ENCODE results near the gene NOX4.
"Not testable (repeated sequence)": the region's sequence is repeated elsewhere in the genome, so short reads cannot be mapped to it uniquely, and the experiment has no call there.

DNA sequence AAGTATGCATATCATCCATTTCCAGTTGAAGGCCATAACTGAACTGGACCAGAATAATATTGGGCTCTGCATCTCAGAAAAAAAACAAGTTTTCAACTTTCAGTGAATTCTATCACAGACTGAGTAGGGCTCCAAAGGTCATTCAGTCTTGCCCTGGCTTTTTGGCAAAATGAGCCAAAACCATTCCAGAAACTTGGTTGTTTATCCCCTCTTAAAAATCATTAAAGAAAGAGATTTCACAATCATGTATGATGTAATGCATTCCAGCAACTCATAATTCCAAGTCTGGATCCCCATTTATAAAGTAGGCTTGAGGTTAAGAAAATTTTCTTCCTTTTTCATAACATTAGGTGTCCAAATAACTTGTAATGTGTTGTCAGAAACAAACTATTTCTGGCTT lies 150.7 kb downstream of the NOX4 start:
- TF ChIP-seq, protein P1, sequence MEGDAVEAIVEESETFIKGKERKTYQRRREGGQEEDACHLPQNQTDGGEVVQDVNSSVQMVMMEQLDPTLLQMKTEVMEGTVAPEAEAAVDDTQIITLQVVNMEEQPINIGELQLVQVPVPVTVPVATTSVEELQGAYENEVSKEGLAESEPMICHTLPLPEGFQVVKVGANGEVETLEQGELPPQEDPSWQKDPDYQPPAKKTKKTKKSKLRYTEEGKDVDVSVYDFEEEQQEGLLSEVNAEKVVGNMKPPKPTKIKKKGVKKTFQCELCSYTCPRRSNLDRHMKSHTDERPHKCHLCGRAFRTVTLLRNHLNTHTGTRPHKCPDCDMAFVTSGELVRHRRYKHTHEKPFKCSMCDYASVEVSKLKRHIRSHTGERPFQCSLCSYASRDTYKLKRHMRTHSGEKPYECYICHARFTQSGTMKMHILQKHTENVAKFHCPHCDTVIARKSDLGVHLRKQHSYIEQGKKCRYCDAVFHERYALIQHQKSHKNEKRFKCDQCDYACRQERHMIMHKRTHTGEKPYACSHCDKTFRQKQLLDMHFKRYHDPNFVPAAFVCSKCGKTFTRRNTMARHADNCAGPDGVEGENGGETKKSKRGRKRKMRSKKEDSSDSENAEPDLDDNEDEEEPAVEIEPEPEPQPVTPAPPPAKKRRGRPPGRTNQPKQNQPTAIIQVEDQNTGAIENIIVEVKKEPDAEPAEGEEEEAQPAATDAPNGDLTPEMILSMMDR (IDR thresholded peaks at IDR 0.05) = not testable (repeated sequence)
- TF ChIP-seq EP300, POLR2A (IDR thresholded peaks at IDR 0.05): not testable (repeated sequence)

Measured in suprapubic skin (tissue), 3 donors.